GM12891 (cell line): ENCODE measurements around the gene SYT3.
"Not testable (repeated sequence)": the region's sequence is repeated elsewhere in the genome, so short reads cannot be mapped to it uniquely, and the experiment has no call there.

Experiments used
- DNase-seq: peaks from one replicate; pipeline ENCODE4 v3.0.0; 2011; ENCODE audit warnings: low spot score; ENCODE audit not compliant: insufficient read length
- FAIRE-seq: peaks from 2 replicates; lab custom pipeline; 2011; peaks lifted over from hg19 to GRCh38; lab: Jason Lieb, UNC
- PAX5 ChIP-seq: IDR thresholded peaks from 2 replicates; pipeline ENCODE4 v1.6.1; 2011; ENCODE audit warnings: low read length, moderate library complexity, mild to moderate bottlenecking; ENCODE audit not compliant: insufficient read depth, severe bottlenecking
- POLR2A ChIP-seq: IDR thresholded peaks from 2 replicates; pipeline ENCODE4 v1.6.1; 2011; ENCODE audit warnings: low read depth, low read length, control low read depth
- POLR2AphosphoS5 ChIP-seq: IDR thresholded peaks from 2 replicates; pipeline ENCODE4 v1.6.1; 2011; ENCODE audit warnings: low read depth, low read length, control low read depth
- POU2F2 ChIP-seq: IDR thresholded peaks from 2 replicates; pipeline ENCODE4 v1.6.1; 2011; ENCODE audit warnings: low read depth, mild to moderate bottlenecking, control low read depth, low read length, moderate library complexity
- SPI1 ChIP-seq: IDR thresholded peaks from 2 replicates; pipeline ENCODE4 v1.6.1; 2011; ENCODE audit warnings: low read depth, low read length, control low read depth
- TAF1 ChIP-seq: IDR thresholded peaks from 2 replicates; pipeline ENCODE4 v1.6.1; 2011; ENCODE audit warnings: low read depth, low read length, control low read depth

SYT3 gene

DNA sequence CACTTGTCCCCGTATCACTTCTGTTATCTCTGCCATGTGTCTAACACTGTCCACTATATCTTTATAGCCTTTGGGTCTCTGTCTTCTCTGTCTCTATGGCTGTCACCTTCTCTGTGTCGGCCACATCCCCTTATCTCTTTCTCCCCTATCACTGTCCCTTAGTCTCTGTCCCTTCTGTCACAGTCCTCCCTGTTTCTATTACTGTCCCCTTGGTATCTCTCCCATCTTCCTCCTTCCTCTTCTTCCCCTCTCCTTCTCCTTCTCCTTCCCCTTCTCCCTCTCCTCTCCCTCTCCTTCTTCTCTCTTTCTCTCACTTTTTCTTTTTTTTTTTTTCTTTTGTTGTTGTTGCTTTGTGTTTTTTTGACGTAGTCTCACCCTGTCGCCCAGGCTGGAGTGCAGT is 36.7 kb downstream of the SYT3 start:
- no peak for FAIRE-seq
- TF ChIP-seq POLR2A (no peak), TAF1 (no peak), POLR2AphosphoS5 (no peak), PAX5 (no peak), POU2F2 (no peak), SPI1 (no peak)
- no peak for DNase-seq

DNA sequence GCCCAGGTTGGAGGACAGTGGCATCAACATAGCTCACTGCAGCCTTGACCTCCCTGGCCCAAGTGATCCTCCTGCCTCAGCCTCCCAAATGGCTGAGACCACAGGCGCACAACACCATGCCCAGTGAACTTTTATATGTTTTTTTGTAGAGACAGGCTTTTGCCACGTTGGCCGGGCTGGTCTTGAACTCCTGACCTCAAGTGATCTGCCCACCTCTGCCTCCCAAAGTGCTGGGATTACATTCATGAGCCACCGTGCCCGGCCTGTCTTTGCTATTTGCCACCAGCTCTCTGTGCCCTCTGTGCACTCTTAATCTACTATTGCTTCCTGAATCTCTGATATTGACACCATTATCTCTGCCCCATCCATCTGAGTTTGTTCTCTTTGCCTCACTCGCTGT is 37.2 kb downstream of the SYT3 start:
- FAIRE-seq, result no peak
- TF ChIP-seq POLR2AphosphoS5, result no peak
- TF ChIP-seq TAF1, result no peak
- TF ChIP-seq POLR2A, result no peak
- no peak for TF ChIP-seq PAX5
- no peak for TF ChIP-seq SPI1
- TF ChIP-seq POU2F2, result no peak
- DNase-seq, result no peak

DNA sequence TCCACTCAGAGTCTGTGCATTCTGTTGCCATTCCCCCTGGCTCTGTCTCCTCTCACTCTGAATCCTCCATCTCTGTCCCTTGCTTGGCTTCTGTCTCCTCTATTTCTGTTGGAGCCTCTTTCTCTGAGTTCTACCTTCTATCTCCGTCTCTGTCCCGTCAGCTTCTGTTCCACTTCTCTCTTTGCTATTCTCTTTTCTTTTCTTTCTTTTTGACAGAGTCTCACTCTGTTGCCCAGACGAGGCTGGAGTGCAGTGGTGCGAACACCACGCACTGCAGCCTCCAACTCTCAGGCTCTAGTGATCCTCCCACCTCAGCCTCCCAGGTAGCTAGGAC is 37.6 kb downstream of the SYT3 start:
- no peak for DNase-seq
- no peak for FAIRE-seq
- no peak for TF ChIP-seq TAF1

DNA sequence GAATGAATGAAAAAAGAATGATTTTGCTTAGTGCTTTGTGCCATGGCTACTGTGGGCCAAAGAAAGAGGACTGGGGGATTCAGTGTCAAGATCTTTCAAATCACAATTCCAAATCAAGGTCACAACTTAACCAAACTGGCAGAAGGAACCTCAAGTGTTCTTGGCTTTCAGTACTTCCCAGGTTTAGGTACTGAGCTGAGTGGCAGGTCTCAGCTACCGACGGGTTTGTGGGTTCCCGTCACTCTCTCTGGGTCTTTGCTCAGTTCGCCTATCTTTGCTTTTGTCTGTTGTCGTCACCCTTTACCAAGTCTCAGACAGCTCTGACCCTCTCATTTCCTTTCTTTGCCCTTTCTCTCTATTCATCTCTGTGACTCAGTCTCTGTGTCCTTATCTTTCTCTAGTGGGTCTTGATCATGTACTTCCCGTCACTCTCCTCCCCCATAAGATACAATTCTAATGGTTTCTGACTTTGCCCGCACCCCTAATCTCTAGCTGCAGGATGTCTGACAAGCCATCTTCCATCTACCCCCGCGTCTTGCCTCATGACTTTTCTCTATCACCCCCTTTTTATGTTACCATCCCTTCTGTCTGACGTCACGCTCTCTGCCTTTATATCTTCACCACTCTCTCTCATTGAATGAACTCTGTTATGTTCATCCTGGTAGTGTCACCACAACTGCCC is 38.1 kb downstream of the SYT3 start:
- DNase-seq, result no peak
- no peak for TF ChIP-seq TAF1
- TF ChIP-seq SPI1, result no peak
- TF ChIP-seq POLR2AphosphoS5, result no peak
- no peak for TF ChIP-seq POLR2A
- no peak for TF ChIP-seq PAX5
- TF ChIP-seq POU2F2, result no peak
- FAIRE-seq, result no peak

DNA sequence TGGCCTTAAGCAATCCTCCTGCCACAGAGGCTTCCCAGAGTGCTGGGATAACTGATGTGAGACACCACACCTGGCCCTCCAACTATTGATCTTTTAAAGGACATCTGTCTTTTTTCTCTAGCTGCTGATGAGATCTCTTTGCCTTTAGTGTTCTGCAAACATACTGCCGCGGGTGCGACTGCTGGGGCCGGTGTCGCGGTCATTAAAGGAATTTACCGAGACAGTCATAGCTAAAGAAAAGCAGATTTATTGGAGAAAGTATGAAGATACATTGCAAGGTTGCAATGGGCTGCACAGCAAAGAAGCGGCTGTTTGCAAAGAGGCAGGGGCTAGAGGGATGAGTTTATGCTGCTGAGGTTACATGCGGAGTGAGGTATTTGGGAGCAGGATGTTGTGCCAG is 40.3 kb downstream of the SYT3 start:
- DNase-seq (no peak), FAIRE-seq (no peak)
- TF ChIP-seq SPI1 (no peak), PAX5 (no peak), POU2F2 (no peak), TAF1 (no peak), POLR2A (no peak), POLR2AphosphoS5 (no peak)

DNA sequence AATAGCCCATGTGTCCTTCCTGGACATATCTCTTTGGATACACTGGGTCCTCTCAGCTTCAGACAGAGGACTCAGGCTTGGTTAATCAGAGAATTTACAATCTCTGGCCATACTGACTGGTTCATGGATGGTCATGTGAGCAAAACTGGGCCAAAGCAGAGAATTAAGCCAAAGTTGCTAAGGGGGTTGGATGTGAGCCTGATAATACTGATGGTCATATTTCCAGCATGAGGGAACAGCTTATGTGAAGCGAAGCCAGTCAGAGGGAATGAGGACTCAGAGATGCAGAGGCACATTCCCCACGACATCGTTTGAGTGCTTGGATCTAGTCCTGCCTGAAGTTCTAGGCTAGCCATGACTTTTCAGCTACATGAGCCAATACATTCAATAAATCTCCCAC is 49.5 kb downstream of the SYT3 start:
- no peak for FAIRE-seq
- TF ChIP-seq TAF1, result no peak
- no peak for TF ChIP-seq POU2F2
- no peak for TF ChIP-seq POLR2AphosphoS5
- no peak for TF ChIP-seq PAX5
- no peak for TF ChIP-seq POLR2A
- TF ChIP-seq SPI1, result no peak

GRCh38 chr19:50581795-50582660 is 57.7 kb downstream of the SYT3 start:
- not testable (repeated sequence) for FAIRE-seq, DNase-seq

More for the DNA sequence above, 49.5 kb downstream of the SYT3 start:
- DNase-seq, result no peak

GRCh38 chr19:50580970-50581634 is 58.6 kb downstream of the SYT3 start:
- no peak for DNase-seq
- no peak for TF ChIP-seq PAX5
- TF ChIP-seq POLR2AphosphoS5, result no peak
- no peak for TF ChIP-seq POU2F2
- TF ChIP-seq POLR2A, result no peak
- TF ChIP-seq TAF1, result no peak
- no peak for TF ChIP-seq SPI1
- FAIRE-seq, result no peak

DNA sequence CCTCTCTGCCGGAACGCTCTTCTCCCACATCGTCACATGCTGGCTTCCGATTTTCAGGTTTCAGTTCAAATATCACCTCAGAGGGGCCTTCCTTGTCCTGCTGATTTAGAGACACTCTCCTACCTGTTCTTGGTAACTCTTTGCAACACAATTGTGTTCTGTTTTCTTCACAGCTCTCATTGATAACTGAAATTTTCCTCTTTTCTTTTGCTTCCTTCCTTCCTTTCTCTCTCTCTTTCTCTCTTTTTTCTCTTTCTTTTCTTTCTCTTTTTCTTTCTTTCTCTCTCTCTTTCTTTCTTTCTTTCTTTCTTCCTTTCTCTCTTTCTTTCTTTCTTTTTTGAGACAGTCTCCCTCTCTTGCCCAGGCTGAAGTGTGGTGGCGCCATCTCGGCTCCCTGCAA is 59.4 kb downstream of the SYT3 start:
- no peak for DNase-seq
- TF ChIP-seq POLR2AphosphoS5 (no peak), POU2F2 (no peak), SPI1 (no peak), POLR2A (no peak), PAX5 (no peak), TAF1 (no peak)
- no peak for FAIRE-seq

GRCh38 chr19:50576769-50577168 is 62.9 kb downstream of the SYT3 start:
- not testable (repeated sequence) for DNase-seq, FAIRE-seq
